T47D (cell line): ENCODE results near the gene IFFO2.

Experiments used
- DNase-seq, 2 experiments: peaks; one replicate each; pipeline versions ENCODE4 v3.0.0 to v3.0.0-alpha.2; 2011 to 2012; ENCODE audit warnings: low read depth in 1 of 2, low spot score in 1 of 2
- JUND ChIP-seq: IDR thresholded peaks from 2 replicates; pipeline ENCODE4 v1.6.1; 2012; ENCODE audit warnings: low read depth
- in situ Hi-C: cut with HindIII; loops from 2 replicates; pipeline ENCODE4 v1.10.0; 2016; ENCODE audit warnings: low sequenced_read_pairs, low pct_unique_long_range_greater_than_20kb

Gene IFFO2

GRCh38 chr1:18936814-18937481 is 19.5 kb downstream of the IFFO2 start:
- DNase-seq = no peak
- in situ Hi-C loops = no loop called here
- TF ChIP-seq JUND = no peak

- in situ Hi-C loops = no loop called here
- TF ChIP-seq JUND = no peak
- no peak for DNase-seq
Measured at GRCh38 chr1:18936471-18936813, 20.0 kb downstream of the IFFO2 start.

GRCh38 chr1:18934205-18935000 is 22.1 kb downstream of the IFFO2 start:
- no peak for TF ChIP-seq JUND
- DNase-seq = no peak
- in situ Hi-C loops = no loop called here

- no peak for DNase-seq
- in situ Hi-C loops = no loop called here
- TF ChIP-seq JUND = no peak
Measured at GRCh38 chr1:18932879-18933278, 23.6 kb downstream of the IFFO2 start.

- in situ Hi-C loops = no loop called here
- peak in 1 of 2 experiments; percentile 59 for DNase-seq
- TF ChIP-seq JUND = no peak
Measured at GRCh38 chr1:18932387-18932786, 24.1 kb downstream of the IFFO2 start.

- in situ Hi-C loops = no loop called here
- TF ChIP-seq JUND = no peak
- no peak for DNase-seq
Measured at GRCh38 chr1:18931730-18932129, 24.7 kb downstream of the IFFO2 start.

- TF ChIP-seq JUND = no peak
- in situ Hi-C loops = no loop called here
- no peak for DNase-seq
Measured at GRCh38 chr1:18929686-18930085, 26.8 kb downstream of the IFFO2 start.

- DNase-seq = no peak
- in situ Hi-C loops = no loop called here
- no peak for TF ChIP-seq JUND
Measured at GRCh38 chr1:18928985-18929384, 27.5 kb downstream of the IFFO2 start.

- no peak for TF ChIP-seq JUND
- in situ Hi-C loops = no loop called here
- no peak for DNase-seq
Measured at GRCh38 chr1:18928406-18928805, 28.1 kb downstream of the IFFO2 start.

- in situ Hi-C loops = no loop called here
- no peak for DNase-seq
- TF ChIP-seq JUND = no peak
Measured at GRCh38 chr1:18927654-18928272, 28.7 kb downstream of the IFFO2 start.

GRCh38 chr1:18927082-18927653 is 29.3 kb downstream of the IFFO2 start:
- TF ChIP-seq JUND = no peak
- no peak for DNase-seq
- in situ Hi-C loops = no loop called here

- TF ChIP-seq JUND = no peak
- in situ Hi-C loops = no loop called here
- no peak for DNase-seq
Measured at GRCh38 chr1:18926315-18927081, 30.0 kb downstream of the IFFO2 start.
